Measurements from ENCODE around the gene GPR55. TPM values are rescaled to one million over a fixed set of nuclear protein-coding genes. Genes with fewer than 3 reads are reported as not detected.

GPR55 gene, protein sequence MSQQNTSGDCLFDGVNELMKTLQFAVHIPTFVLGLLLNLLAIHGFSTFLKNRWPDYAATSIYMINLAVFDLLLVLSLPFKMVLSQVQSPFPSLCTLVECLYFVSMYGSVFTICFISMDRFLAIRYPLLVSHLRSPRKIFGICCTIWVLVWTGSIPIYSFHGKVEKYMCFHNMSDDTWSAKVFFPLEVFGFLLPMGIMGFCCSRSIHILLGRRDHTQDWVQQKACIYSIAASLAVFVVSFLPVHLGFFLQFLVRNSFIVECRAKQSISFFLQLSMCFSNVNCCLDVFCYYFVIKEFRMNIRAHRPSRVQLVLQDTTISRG
- not detected in 2 replicates for total RNA-seq (2022)
- not detected for Bru-seq, nascent RNA
- BruChase-seq, experiment 1, labeled RNA remaining after a 6-hour chase: not detected
- BruChase-seq, experiment 2, labeled RNA remaining after a 2-hour chase: not detected
- long read RNA-seq: 0 reads

- Mint-ChIP-seq H3K9me3 (ENCODE audit: unreplicated experiment) (no peaks in the 10 kb centered on the region), H3K4me3 (ENCODE audit: unreplicated experiment) (no peak within 1 kb of the TSS), H3K36me3 (ENCODE audit: insufficient read depth, unreplicated experiment) (no peaks in the 10 kb centered on the region), H3K27ac (ENCODE audit: low read depth, unreplicated experiment) (no peak within 1 kb of the TSS), H3K4me1 (ENCODE audit: insufficient read depth, unreplicated experiment) (no peaks in the 10 kb centered on the region), H3K27me3 (ENCODE audit: insufficient read depth, unreplicated experiment) (peaks cover 30% of the 10 kb centered on the region)
- peak; percentile 44 for DNase-seq (ENCODE audit: unreplicated experiment)
- intact Hi-C loops (cut with micrococcal nuclease): no loop called here
- CTCF ChIA-PET: interaction anchor here (0.5 to 1.3 kb wide), 6 partner anchors 8 to 128 kb away, joined by 3 to 4 read pairs (median 3); no protein-coding TSS in a partner anchor
- TF ChIP-seq, protein P1, sequence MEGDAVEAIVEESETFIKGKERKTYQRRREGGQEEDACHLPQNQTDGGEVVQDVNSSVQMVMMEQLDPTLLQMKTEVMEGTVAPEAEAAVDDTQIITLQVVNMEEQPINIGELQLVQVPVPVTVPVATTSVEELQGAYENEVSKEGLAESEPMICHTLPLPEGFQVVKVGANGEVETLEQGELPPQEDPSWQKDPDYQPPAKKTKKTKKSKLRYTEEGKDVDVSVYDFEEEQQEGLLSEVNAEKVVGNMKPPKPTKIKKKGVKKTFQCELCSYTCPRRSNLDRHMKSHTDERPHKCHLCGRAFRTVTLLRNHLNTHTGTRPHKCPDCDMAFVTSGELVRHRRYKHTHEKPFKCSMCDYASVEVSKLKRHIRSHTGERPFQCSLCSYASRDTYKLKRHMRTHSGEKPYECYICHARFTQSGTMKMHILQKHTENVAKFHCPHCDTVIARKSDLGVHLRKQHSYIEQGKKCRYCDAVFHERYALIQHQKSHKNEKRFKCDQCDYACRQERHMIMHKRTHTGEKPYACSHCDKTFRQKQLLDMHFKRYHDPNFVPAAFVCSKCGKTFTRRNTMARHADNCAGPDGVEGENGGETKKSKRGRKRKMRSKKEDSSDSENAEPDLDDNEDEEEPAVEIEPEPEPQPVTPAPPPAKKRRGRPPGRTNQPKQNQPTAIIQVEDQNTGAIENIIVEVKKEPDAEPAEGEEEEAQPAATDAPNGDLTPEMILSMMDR (IDR thresholded peaks at IDR 0.05; ENCODE audit: unreplicated experiment): peak; percentile 24
- POLR2A ChIA-PET: no interaction called here
- BruUV-seq (replicated peaks): no TSS peak
Observed at GRCh38 chr2:230924470-230925341, at the start of gene GPR55. Gene GPR55, minus strand, starts transcription at chr2:230925242. Its CDS starts 14,280 bp downstream, at chr2:230910962.

DNA sequence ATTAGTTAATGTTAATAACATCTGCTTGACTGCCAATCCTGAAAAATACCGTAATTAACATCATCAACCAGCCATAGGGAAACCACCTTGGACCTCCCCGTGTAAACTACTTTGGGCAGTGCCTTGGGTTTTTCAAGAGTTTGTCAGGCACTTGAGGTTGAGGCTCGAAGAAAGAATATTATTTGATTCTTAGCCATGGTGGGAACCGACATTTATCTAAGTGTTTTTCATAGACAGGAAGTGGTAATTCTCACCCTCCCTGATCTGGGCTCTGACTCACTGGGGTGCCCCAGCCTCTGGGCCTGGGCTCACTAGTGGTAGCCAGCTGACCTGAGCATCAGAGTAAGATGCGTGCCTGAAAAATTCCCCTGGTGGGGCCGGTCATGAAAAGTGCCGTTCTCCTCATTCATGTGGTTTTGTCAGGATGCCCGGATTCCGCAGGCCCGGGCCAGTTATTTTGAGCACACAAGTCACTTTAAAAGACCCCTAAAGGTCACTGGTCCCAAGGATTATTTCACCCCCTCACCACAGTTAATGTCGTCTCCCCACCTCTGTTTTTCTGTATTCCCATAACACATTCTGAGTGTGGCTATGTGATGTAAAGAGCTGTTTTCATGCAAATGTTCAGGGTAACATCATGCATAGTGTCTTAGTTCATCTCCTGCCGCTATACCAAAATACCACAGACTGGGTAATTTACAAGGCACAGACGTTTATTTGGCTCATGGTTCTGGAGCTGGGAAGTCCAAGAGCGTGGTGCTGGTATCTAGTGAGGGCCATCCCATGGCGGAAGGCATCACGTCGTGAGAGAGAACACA, 49.3 kb upstream of the GPR55 start:
- BruUV-seq (replicated peaks): no TSS peak
- POLR2A ChIA-PET: interaction anchor here (0.6 kb wide), 1 partner anchor 339 kb away, joined by 3 read pairs; no protein-coding TSS in a partner anchor

DNA sequence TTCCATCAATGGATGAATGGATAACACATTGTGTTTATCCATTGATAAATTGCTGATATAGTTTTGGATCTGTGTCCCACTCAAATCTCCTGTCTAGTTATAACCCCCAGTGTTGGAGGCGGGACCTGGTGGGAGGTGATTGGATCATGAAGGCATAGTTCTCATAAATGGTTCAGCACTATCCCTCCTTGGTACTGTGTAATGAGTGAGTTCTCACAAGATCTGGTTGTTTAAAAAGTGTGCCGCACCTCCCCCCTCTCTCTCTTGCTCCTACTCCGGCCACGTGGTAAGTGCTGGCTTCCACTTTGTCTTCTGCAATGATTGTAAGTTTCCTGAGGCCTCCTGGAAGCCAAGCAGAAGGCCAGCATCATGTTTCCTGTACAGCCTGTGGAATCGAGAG, 47.0 kb upstream of the GPR55 start:
- BruUV-seq (replicated peaks): no TSS peak
- DNase-seq (ENCODE audit: unreplicated experiment): no peak
- peaks cover 15% of the 10 kb centered on the region for H3K27me3 Mint-ChIP-seq (ENCODE audit: insufficient read depth, unreplicated experiment)
- intact Hi-C loops (cut with micrococcal nuclease): no loop called here
- no peaks in the 10 kb centered on the region for H3K9me3 Mint-ChIP-seq (ENCODE audit: unreplicated experiment)
- no peaks in the 10 kb centered on the region for H3K36me3 Mint-ChIP-seq (ENCODE audit: insufficient read depth, unreplicated experiment)
- H3K27ac Mint-ChIP-seq (ENCODE audit: low read depth, unreplicated experiment): no peak overlapping the region
- ChIA-PET POLR2A (interaction anchor here (0.7 to 0.9 kb wide), 2 partner anchors 11 to 1441 kb away, joined by 3 read pairs; no protein-coding TSS in a partner anchor), CTCF (interaction anchor here (1.1 to 2.1 kb wide), 2 partner anchors 16 to 148 kb away, joined by 3 to 5 read pairs; no protein-coding TSS in a partner anchor)
- TF ChIP-seq, protein P1 (IDR thresholded peaks at IDR 0.05; ENCODE audit: unreplicated experiment): no peak
- H3K4me1 Mint-ChIP-seq (ENCODE audit: insufficient read depth, unreplicated experiment): no peaks in the 10 kb centered on the region
- H3K4me3 Mint-ChIP-seq (ENCODE audit: unreplicated experiment): no peak overlapping the region

More for the DNA sequence above, 49.3 kb upstream of the GPR55 start:
- intact Hi-C loops (cut with micrococcal nuclease): no loop called here
- Mint-ChIP-seq H3K27me3 (ENCODE audit: insufficient read depth, unreplicated experiment) (peaks cover 27% of the 10 kb centered on the region), H3K36me3 (ENCODE audit: insufficient read depth, unreplicated experiment) (no peaks in the 10 kb centered on the region), H3K27ac (ENCODE audit: low read depth, unreplicated experiment) (no peak overlapping the region), H3K4me1 (ENCODE audit: insufficient read depth, unreplicated experiment) (no peaks in the 10 kb centered on the region), H3K4me3 (ENCODE audit: unreplicated experiment) (no peak overlapping the region), H3K9me3 (ENCODE audit: unreplicated experiment) (no peaks in the 10 kb centered on the region)
- CTCF ChIA-PET: interaction anchor here (0.6 to 1.4 kb wide), 3 partner anchors 13 to 72 kb away, joined by 3 to 4 read pairs (median 3); no protein-coding TSS in a partner anchor
- TF ChIP-seq, protein P1 (IDR thresholded peaks at IDR 0.05; ENCODE audit: unreplicated experiment): no peak
- peak; percentile 14 for DNase-seq (ENCODE audit: unreplicated experiment)

Data from MCF 10A (cell line).